ENCODE data around the gene C1QL2. TPM values are rescaled to one million over a fixed set of nuclear protein-coding genes. Genes with fewer than 3 reads are reported as not detected.

C1QL2 gene
- total and polyA plus RNA-seq, 2 experiments from 2014 or later, result 0.69 to 0.87 TPM

GRCh38 chr2:119154076-119154475, 4.5 kb downstream of the C1QL2 start (continued):
- no peak for TF ChIP-seq ZNF462 (CRISPR knock-in tag; IDR thresholded peaks at IDR 0.05)
- no peak for TF ChIP-seq ZNF114 (CRISPR knock-in tag; IDR thresholded peaks at IDR 0.05)
- TF ChIP-seq STAT1 (IDR thresholded peaks at IDR 0.05; ENCODE audit: unreplicated experiment), result no peak
- TF ChIP-seq EZH2 (IDR thresholded peaks at IDR 0.05; ENCODE audit: low read depth, unreplicated experiment), result no peak
- TF ChIP-seq ZNF331 (CRISPR knock-in tag; IDR thresholded peaks at IDR 0.05; ENCODE audit: low read depth), result no peak
- TF ChIP-seq NANOG (IDR thresholded peaks at IDR 0.05; ENCODE audit: borderline replicate concordance), result no peak
- TF ChIP-seq CTCF (conservative IDR thresholded peaks at IDR 0.05; ENCODE audit: low read depth in 2 of 2), result no peak
- TF ChIP-seq REST (IDR thresholded peaks at IDR 0.05; ENCODE audit: unreplicated experiment), result no peak
- no peak for TF ChIP-seq POLR2AphosphoS5 (IDR thresholded peaks at IDR 0.05; ENCODE audit: low read depth)

Data from GM23338 (cell line).